T47D (cell line): ENCODE measurements around the gene CCDC92B.

Source experiments
- DNase-seq, 2 experiments: peaks; one replicate each; pipeline versions ENCODE4 v3.0.0 to v3.0.0-alpha.2; 2011 to 2012; ENCODE audit warnings: low read depth in 1 of 2, low spot score in 1 of 2
- JUND ChIP-seq: IDR thresholded peaks from 2 replicates; pipeline ENCODE4 v1.6.1; 2012; ENCODE audit warnings: low read depth
- in situ Hi-C: cut with HindIII; loops from 2 replicates; pipeline ENCODE4 v1.10.0; 2016; ENCODE audit warnings: low sequenced_read_pairs, low pct_unique_long_range_greater_than_20kb

Gene CCDC92B

GRCh38 chr17:2755891-2756724 is 6.7 kb upstream of the CCDC92B start:
- peak in 1 of 2 experiments; percentile 33 for DNase-seq
- TF ChIP-seq JUND: no peak
- in situ Hi-C loops: no loop called here

GRCh38 chr17:2751491-2751890 is 2.0 kb upstream of the CCDC92B start:
- in situ Hi-C loops: no loop called here
- DNase-seq: no peak
- no peak for TF ChIP-seq JUND

- TF ChIP-seq JUND: no peak
- in situ Hi-C loops: no loop called here
- DNase-seq: no peak
Measured at GRCh38 chr17:2750721-2751120, 1.3 kb upstream of the CCDC92B start.

- peak; percentile 78 to 89 for DNase-seq
- no peak for TF ChIP-seq JUND
- in situ Hi-C loops: no loop called here
Measured at GRCh38 chr17:2749784-2750181, 331 bp upstream of the CCDC92B start.

- in situ Hi-C loops: no loop called here
- TF ChIP-seq JUND: no peak
- DNase-seq: no peak
Measured at GRCh38 chr17:2745317-2746037, 4.0 kb downstream of the CCDC92B start.

- no peak for TF ChIP-seq JUND
- in situ Hi-C loops: no loop called here
- no peak for DNase-seq
Measured at GRCh38 chr17:2737693-2738092, 11.8 kb downstream of the CCDC92B start.

- no peak for TF ChIP-seq JUND
- in situ Hi-C loops: no loop called here
- DNase-seq: no peak
Measured at GRCh38 chr17:2736956-2737355, 12.5 kb downstream of the CCDC92B start.

GRCh38 chr17:2735896-2736295 is 13.6 kb downstream of the CCDC92B start:
- no peak for DNase-seq
- in situ Hi-C loops: no loop called here
- TF ChIP-seq JUND: no peak

GRCh38 chr17:2734939-2735338 is 14.5 kb downstream of the CCDC92B start:
- TF ChIP-seq JUND: no peak
- in situ Hi-C loops: no loop called here
- DNase-seq: no peak

GRCh38 chr17:2731807-2732206 is 17.6 kb downstream of the CCDC92B start:
- no peak for DNase-seq
- TF ChIP-seq JUND: no peak
- in situ Hi-C loops: no loop called here

- no peak for DNase-seq
- in situ Hi-C loops: no loop called here
- TF ChIP-seq JUND: no peak
Measured at GRCh38 chr17:2730764-2731353, 18.6 kb downstream of the CCDC92B start.

GRCh38 chr17:2724784-2725164 is 24.7 kb downstream of the CCDC92B start:
- in situ Hi-C loops: no loop called here
- no peak for DNase-seq
- no peak for TF ChIP-seq JUND
